ENCODE data around the gene CFAP69. TPM values are rescaled to one million over a fixed set of nuclear protein-coding genes. Genes with fewer than 3 reads are reported as not detected.

CFAP69 gene, protein sequence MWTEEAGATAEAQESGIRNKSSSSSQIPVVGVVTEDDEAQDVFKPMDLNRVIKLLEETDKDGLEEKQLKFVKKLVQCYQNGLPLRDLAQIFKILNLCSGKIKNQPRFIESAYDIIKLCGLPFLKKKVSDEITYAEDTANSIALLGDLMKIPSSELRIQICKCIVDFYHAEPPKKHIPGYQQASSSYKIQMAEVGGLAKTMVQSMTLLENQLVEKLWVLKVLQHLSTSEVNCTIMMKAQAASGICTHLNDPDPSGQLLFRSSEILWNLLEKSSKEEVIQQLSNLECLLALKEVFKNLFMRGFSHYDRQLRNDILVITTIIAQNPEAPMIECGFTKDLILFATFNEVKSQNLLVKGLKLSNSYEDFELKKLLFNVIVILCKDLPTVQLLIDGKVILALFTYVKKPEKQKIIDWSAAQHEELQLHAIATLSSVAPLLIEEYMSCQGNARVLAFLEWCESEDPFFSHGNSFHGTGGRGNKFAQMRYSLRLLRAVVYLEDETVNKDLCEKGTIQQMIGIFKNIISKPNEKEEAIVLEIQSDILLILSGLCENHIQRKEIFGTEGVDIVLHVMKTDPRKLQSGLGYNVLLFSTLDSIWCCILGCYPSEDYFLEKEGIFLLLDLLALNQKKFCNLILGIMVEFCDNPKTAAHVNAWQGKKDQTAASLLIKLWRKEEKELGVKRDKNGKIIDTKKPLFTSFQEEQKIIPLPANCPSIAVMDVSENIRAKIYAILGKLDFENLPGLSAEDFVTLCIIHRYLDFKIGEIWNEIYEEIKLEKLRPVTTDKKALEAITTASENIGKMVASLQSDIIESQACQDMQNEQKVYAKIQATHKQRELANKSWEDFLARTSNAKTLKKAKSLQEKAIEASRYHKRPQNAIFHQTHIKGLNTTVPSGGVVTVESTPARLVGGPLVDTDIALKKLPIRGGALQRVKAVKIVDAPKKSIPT
- total RNA-seq = 0.30 and 0.67 TPM in 2 replicates

DNA sequence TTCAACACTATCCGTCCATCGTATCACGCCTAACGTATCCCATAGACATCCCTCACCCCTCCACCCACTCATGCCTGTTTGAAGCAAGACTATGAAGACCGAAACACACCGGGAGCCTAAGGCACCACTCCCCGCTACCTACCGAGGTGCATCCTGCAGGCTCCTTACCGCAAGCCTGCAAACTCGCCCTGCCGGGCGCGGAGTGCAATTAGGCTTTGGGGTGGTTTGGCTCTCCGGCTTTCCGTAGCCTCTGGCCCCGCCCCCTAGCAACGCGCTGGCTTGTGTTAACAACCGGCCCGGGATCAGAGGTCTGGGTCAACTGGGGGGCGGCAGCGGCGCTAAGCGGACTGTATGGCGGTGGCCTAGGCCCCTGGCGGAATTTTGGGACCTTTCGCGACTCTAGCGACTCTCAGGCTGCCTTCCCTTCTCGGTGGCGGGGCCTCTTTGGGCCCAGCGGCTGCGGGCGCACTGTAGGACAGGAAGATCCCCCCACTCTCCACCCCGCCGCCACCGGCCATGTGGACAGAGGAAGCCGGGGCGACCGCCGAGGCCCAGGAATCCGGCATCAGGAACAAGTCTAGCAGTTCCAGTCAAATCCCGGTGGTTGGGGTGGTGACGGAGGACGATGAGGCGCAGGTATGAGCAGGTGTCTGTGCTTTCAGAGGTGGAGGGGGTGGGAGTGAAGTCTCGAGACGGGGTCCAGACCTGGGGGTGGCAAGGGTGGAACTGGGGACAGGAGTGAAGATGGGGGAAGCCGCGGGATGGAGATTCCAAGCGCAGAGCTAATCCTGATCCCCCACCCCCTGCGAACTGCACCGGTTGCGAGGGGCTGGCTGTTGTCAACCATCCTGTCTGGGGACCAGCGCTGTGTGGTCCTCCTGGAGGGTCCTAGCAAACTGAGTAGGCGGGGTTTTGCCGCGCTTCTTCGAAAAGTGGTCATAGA, at the start of gene CFAP69:
Gene CFAP69 (plus strand): TSS at position 266 of the 943 bp plus-strand sequence. CDS start 251 bp downstream, at position 517.

DNA sequence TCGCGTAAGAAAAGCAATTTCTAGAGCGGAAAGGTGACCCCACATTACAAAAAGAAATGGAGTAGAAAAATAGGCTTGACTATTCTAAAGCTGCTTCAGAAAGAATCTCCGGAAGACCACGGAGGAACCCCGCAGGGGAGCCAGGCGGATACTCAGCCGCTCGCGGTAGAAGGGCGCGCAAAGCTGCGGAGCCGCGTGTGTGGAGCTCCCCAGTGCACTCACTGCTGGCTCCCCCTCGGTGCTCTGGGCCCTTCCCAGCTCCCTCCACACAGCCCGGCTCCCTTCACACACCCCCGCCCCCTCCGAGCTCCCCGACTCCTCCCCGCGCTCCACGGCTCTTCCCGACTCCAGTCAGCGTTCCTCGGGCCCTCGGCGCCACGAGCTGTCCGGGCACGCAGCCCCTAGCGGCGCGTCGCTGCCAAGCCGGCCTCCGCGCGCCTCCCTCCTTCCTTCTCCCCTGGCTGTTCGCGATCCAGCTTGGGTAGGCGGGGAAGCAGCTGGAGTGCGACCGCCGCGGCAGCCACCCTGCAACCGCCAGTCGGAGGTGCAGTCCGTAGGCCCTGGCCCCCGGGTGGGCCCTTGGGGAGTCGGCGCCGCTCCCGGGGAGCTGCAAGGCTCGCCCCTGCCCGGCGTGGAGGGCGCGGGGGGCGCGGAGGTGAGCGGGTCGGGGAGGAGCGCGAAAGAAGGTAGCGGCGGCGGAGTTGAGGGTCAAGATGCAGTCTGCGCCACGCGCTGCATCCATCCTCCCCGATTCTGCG, 33.4 kb upstream of the CFAP69 start, which contains the start of gene STEAP2:
Gene STEAP2 (plus strand): TSS at position 350 of the 758 bp plus-strand sequence. CDS start 13,343 bp downstream, outside the sequence.

DNA sequence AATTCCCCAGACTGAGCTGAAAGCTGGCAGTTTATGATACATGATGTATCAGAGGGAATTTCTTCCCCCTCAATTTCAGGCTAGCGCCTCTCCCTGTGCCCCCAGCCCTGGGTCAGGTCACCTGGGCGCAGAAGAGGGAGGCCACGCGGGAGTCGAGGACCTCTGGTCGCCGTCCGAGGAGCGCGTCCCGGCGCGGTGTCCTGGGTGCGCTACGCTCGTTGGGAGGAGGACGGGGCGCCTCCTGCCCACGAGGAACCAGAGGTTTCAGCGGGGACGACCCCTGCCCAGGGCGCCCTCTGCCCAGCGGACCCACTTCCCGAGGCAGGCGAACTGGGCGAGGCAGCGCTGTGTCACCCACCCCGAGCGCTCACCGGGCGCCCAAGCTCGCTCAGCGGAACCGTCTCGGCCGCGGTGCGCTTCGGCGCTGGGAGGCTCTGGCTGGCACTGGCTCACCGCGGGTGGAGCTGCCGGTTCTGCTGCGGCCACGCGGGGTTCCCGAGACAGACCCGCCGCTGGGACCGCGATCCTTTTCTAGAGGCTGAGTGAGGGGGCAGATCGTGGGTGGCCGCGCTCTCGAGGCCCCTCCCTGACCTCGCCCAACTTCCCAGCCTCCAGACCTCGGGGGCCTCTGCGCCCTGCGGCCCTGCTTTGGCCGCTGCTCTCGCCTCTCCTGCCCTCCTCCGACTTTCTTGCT, 76.0 kb downstream of the CFAP69 start, which contains the start of gene FAM237B:
Gene FAM237B (minus strand): TSS at position 504 of the 694 bp plus-strand sequence. CDS start 1,556 bp downstream, outside the sequence.

DNA sequence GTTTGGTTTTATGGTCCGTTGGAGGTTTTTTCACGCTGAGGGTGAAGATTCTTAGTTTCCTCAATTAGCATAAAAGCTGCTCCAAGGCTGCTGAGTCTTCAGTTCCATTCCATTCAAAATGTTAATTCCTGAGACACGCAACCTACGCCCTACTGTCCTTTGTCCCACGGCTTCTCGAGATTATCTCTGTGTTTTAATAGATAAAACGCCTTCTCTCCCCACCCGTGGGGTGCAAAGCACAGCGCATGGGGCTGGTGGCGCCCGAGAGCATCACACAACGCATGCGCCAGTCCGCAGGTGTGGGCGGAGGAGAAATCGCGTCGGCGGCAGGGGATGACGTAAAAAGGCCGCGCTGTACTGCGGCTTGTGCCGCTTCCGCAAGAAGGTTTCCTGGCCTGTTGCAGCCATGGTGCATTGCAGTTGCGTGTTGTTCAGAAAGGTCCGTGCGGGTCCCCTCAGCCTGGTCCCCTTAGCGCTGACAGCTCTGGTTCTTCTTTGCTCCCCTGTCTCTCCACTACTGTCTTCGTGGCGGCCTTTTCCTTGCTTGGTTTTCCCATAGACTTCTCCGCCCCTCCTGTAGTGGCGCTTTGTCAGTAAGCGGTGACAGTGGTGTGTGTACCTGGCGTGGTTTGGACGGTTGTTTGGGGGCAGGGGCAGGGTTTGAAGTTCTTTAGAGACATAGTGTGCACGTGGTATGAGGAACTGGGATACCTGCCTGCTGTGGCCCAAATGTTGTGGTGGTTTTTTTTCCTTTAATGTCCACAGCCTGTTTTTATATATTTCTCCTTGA, 101.6 kb downstream of the CFAP69 start, which contains the start of gene GTPBP10:
Gene GTPBP10 (plus strand): TSS at position 381 of the 790 bp plus-strand sequence. CDS start 26 bp downstream, at position 407.

Other genes with a start within 250 kb of the CFAP69 start
- 30.0 and 39.5 TPM in 2 replicates for gene STEAP1, start 90.7 kb upstream of the CFAP69 start, total RNA-seq
- 5.5 and 6.8 TPM in 2 replicates for gene STEAP2, start 33.4 kb upstream of the CFAP69 start, total RNA-seq
- not detected in 2 replicates for gene FAM237B, start 76.1 kb downstream of the CFAP69 start, total RNA-seq
- 13.2 and 17.5 TPM in 2 replicates for gene GTPBP10, start 101.5 kb downstream of the CFAP69 start, total RNA-seq
- gene CLDN12, start 158.3 kb downstream of the CFAP69 start, total RNA-seq = 14.5 and 17.2 TPM in 2 replicates
- not detected in 2 replicates for gene PTTG1IP2, start 224.5 kb downstream of the CFAP69 start, total RNA-seq

Data from bronchus fibroblast of lung (primary cell).